ENCODE measurements around the gene SMCP. TPM values are rescaled to one million over a fixed set of nuclear protein-coding genes. Genes with fewer than 3 reads are reported as not detected.

Gene SMCP
- not detected in 5 replicates for total RNA-seq (2022; extraction: Qiagen RNA extraction; ENCODE audit: low read depth)

GRCh38 chr1:152878042-152878441 is at the start of gene SMCP:
Gene SMCP, plus strand, starts transcription at chr1:152878322. Its CDS starts 6,101 bp downstream, at chr1:152884423.

GRCh38 chr1:152842556-152842955 is 35.6 kb upstream of the SMCP start, which contains the start of gene LCE6A:
Gene LCE6A, plus strand, starts transcription at chr1:152842856. Its CDS starts 665 bp downstream, at chr1:152843521.

GRCh38 chr1:152859696-152860095 is 18.4 kb upstream of the SMCP start, which contains the start of gene LCE7A:
Gene LCE7A, plus strand, starts transcription at chr1:152859996. Its CDS starts 702 bp downstream, at chr1:152860698.

GRCh38 chr1:152907686-152908601 is 29.8 kb downstream of the SMCP start, which contains the start of gene IVL:
Gene IVL, plus strand, starts transcription at chr1:152908546. Its CDS starts 1,252 bp downstream, at chr1:152909798.

Other genes starting within 250 kb of the SMCP start
- gene LCE2D, start 214.9 kb upstream of the SMCP start, total RNA-seq (2022; extraction: Qiagen RNA extraction; ENCODE audit: low read depth), result not detected in 5 replicates
- not detected in 5 replicates for gene LCE2C, start 203.0 kb upstream of the SMCP start, total RNA-seq (2022; extraction: Qiagen RNA extraction; ENCODE audit: low read depth)
- gene LCE2B, start 192.2 kb upstream of the SMCP start, total RNA-seq (2022; extraction: Qiagen RNA extraction; ENCODE audit: low read depth), result not detected in 5 replicates
- not detected in 5 replicates for gene LCE2A, start 180.0 kb upstream of the SMCP start, total RNA-seq (2022; extraction: Qiagen RNA extraction; ENCODE audit: low read depth)
- not detected in 5 replicates for gene LCE4A, start 170.2 kb upstream of the SMCP start, total RNA-seq (2022; extraction: Qiagen RNA extraction; ENCODE audit: low read depth)
- 0.07 TPM in 1 of 5 replicates, not detected in the others for gene KPRP, start 120.3 kb upstream of the SMCP start, total RNA-seq (2022; extraction: Qiagen RNA extraction; ENCODE audit: low read depth)
- gene LCE1F, start 103.2 kb upstream of the SMCP start, total RNA-seq (2022; extraction: Qiagen RNA extraction; ENCODE audit: low read depth), result not detected in 5 replicates
- gene LCE1E, start 92.1 kb upstream of the SMCP start, total RNA-seq (2022; extraction: Qiagen RNA extraction; ENCODE audit: low read depth), result 0.10 to 0.21 TPM in 2 of 5 replicates, not detected in the others
- not detected in 5 replicates for gene LCE1D, start 81.6 kb upstream of the SMCP start, total RNA-seq (2022; extraction: Qiagen RNA extraction; ENCODE audit: low read depth)
- gene LCE1C, start 71.7 kb upstream of the SMCP start, total RNA-seq (2022; extraction: Qiagen RNA extraction; ENCODE audit: low read depth), result not detected in 5 replicates
- not detected in 5 replicates for gene LCE1B, start 66.4 kb upstream of the SMCP start, total RNA-seq (2022; extraction: Qiagen RNA extraction; ENCODE audit: low read depth)
- gene LCE1A, start 50.8 kb upstream of the SMCP start, total RNA-seq (2022; extraction: Qiagen RNA extraction; ENCODE audit: low read depth), result not detected in 5 replicates
- gene LCE6A, start 35.5 kb upstream of the SMCP start, total RNA-seq (2022; extraction: Qiagen RNA extraction; ENCODE audit: low read depth), result not detected in 5 replicates
- gene LCE7A, start 18.3 kb upstream of the SMCP start, total RNA-seq (2022; extraction: Qiagen RNA extraction; ENCODE audit: low read depth), result not detected in 5 replicates
- gene IVL, start 30.2 kb downstream of the SMCP start, total RNA-seq (2022; extraction: Qiagen RNA extraction; ENCODE audit: low read depth), result 0.10 to 0.15 TPM (median 0.10 TPM) in 3 of 5 replicates, not detected in the others
- gene SPRR5, start 68.9 kb downstream of the SMCP start, total RNA-seq (2022; extraction: Qiagen RNA extraction; ENCODE audit: low read depth), result not detected in 5 replicates
- not detected in 5 replicates for gene SPRR4, start 92.3 kb downstream of the SMCP start, total RNA-seq (2022; extraction: Qiagen RNA extraction; ENCODE audit: low read depth)
- not detected in 5 replicates for gene SPRR1A, start 105.8 kb downstream of the SMCP start, total RNA-seq (2022; extraction: Qiagen RNA extraction; ENCODE audit: low read depth)
- not detected in 5 replicates for gene SPRR3, start 123.4 kb downstream of the SMCP start, total RNA-seq (2022; extraction: Qiagen RNA extraction; ENCODE audit: low read depth)
- not detected in 5 replicates for gene SPRR1B, start 152.9 kb downstream of the SMCP start, total RNA-seq (2022; extraction: Qiagen RNA extraction; ENCODE audit: low read depth)
- not detected in 5 replicates for gene SPRR2D, start 162.8 kb downstream of the SMCP start, total RNA-seq (2022; extraction: Qiagen RNA extraction; ENCODE audit: low read depth)
- not detected in 5 replicates for gene SPRR2A, start 179.2 kb downstream of the SMCP start, total RNA-seq (2022; extraction: Qiagen RNA extraction; ENCODE audit: low read depth)
- gene SPRR2B, start 193.3 kb downstream of the SMCP start, total RNA-seq (2022; extraction: Qiagen RNA extraction; ENCODE audit: low read depth), result not detected in 5 replicates
- gene SPRR2E, start 216.2 kb downstream of the SMCP start, total RNA-seq (2022; extraction: Qiagen RNA extraction; ENCODE audit: low read depth), result not detected in 5 replicates
- not detected in 5 replicates for gene SPRR2F, start 235.2 kb downstream of the SMCP start, total RNA-seq (2022; extraction: Qiagen RNA extraction; ENCODE audit: low read depth)